Skeletal muscle tissue (tissue), 4 donors: Measurements from ENCODE around the gene HSPB6. TPM values are rescaled to one million over a fixed set of nuclear protein-coding genes. Genes with fewer than 3 reads are reported as not detected.

ENCODE experiments used
- H3K27ac ChIP-seq: one replicate; pipeline ENCODE4 v1.7.0; 2013; ENCODE audit warnings: mild to moderate bottlenecking, low read depth, low read length, inconsistent platforms
- H3K27me3 ChIP-seq, 3 donors: one replicate each; pipeline ENCODE4 v1.7.0; 2013; ENCODE audit warnings: low read length in 3 of 3; ENCODE audit not compliant: control insufficient read depth in 3 of 3, insufficient read depth in 3 of 3
- H3K36me3 ChIP-seq, 3 donors: one replicate each; pipeline ENCODE4 v1.7.0; 2013; ENCODE audit warnings: low read length in 3 of 3; ENCODE audit not compliant: control insufficient read depth in 3 of 3, insufficient read depth in 3 of 3
- H3K4me1 ChIP-seq, 3 donors: one replicate each; pipeline ENCODE4 v1.7.0; 2013; ENCODE audit warnings: low read length in 3 of 3, mild to moderate bottlenecking in 3 of 3; ENCODE audit not compliant: control insufficient read depth in 3 of 3, insufficient read depth in 3 of 3
- H3K4me3 ChIP-seq, 3 donors: one replicate each; pipeline ENCODE4 v1.7.0; 2013; ENCODE audit warnings: low read length in 3 of 3
- H3K9ac ChIP-seq, 3 donors: one replicate each; pipeline ENCODE4 v1.7.0; 2013; ENCODE audit warnings: low read length in 3 of 3, mild to moderate bottlenecking in 3 of 3, moderate library complexity in 2 of 3, low read depth in 1 of 3
- H3K9me3 ChIP-seq, 3 donors: one replicate each; pipeline ENCODE4 v1.7.0; 2013; ENCODE audit warnings: low read length in 3 of 3; ENCODE audit not compliant: control insufficient read depth in 3 of 3
- total RNA-seq: library from RNA; depleted of rRNA; stranded (reverse); fragments of >200 nt; gene quantifications from one replicate; pipeline ENCODE4 v1.2.3, GENCODE V29; 2014
- donor health status: Osteomylitis.

Gene HSPB6
- total RNA-seq, 1 donor from 2014 or later = 52.7 TPM

DNA sequence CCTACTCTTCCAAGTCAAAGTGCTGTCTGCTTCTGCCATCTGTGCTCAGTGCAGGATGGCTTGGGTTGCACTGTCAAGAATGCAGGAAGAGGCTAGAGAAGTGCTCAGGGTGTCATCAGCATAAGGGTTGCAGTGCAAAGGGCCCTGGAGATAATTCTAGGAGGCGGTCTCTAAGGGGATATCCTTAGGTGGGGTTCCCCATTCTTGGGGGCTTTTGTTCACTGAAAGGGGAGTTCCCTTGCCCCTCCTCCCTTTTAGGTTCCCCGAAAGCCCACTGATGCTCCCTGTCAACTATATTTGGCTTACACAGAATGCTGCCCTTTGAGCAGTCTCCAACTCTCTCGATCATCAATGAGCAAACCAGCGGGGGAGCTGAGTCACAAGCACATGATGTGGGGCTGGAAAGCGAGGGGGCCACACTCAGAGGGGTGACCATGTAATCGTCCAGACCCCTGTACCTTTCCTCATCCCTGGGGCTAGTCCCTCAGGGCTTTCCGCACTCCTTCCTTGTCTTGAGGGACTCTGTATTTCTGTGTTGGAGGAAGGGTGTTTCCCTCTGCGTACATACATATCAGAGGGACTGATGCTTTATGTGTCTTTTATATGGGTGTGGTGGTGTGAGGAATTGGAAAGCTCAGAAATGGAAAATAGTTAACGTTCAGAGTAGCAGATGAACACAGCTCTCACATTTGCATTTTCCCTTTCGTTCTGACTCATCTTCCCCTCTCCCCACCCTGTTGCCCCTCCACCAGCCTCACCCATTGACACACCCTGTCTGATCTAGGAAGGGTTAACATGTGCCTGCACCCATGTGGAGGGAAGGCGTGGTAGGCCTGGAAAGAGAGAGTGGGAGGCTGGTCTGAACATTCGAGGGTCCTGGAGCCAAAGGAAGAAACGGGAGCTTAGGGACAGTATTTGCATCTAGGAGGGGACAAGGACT, 45.8 kb downstream of the HSPB6 start:
- Histone ChIP-seq H3K9me3 (no peaks in the 10 kb centered on the region), H3K4me3 (no peak overlapping the region), H3K9ac (no peak overlapping the region), H3K4me1 (peaks cover 8 to 14% (median 9%) of the 10 kb centered on the region in 3 donors), H3K27ac (no peak overlapping the region), H3K36me3 (no peaks in the 10 kb centered on the region), H3K27me3 (peaks cover 0 to 11% (median 0%) of the 10 kb centered on the region in 3 donors)

DNA sequence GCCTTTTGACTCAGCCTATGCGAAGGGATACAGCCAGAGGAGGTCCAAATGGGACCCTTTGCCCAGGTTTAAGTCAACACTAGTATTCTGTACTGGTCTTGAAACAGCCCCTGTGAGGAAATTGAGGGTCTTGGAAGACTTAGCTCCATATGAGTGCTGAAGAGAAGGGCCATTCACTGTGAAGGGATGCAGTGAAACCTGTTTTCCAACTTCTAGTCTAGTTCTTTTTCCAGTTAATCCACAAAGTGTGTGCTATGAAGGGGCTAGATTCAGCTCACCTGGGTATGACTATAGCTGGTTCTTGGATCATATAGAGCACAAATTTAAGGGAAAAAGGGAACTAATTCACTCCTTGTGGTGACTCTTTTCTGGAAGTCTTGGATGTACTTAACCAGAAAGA, 48.4 kb downstream of the HSPB6 start:
- H3K9me3 ChIP-seq = no peaks in the 10 kb centered on the region
- H3K4me1 ChIP-seq = no peaks in the 10 kb centered on the region
- H3K4me3 ChIP-seq = no peak overlapping the region
- H3K27ac ChIP-seq = no peak overlapping the region
- peaks cover 0 to 20% (median 5%) of the 10 kb centered on the region in 3 donors for H3K27me3 ChIP-seq
- H3K36me3 ChIP-seq = no peaks in the 10 kb centered on the region
- H3K9ac ChIP-seq = no peak overlapping the region

Other genes with a start within 250 kb of the HSPB6 start
- gene DMKN, start 243.4 kb downstream of the HSPB6 start, total RNA-seq = not detected
- gene SBSN, start 228.7 kb downstream of the HSPB6 start, total RNA-seq = not detected
- not detected for gene GAPDHS, start 223.6 kb downstream of the HSPB6 start, total RNA-seq
- gene TMEM147, start 211.4 kb downstream of the HSPB6 start, total RNA-seq = 55.3 TPM
- not detected for gene ATP4A, start 193.4 kb downstream of the HSPB6 start, total RNA-seq
- gene PMIS2, start 170.9 kb downstream of the HSPB6 start, total RNA-seq = not detected
- 5.7 TPM for gene HAUS5, start 144.3 kb downstream of the HSPB6 start, total RNA-seq
- 20.9 TPM for gene RBM42, start 128.0 kb downstream of the HSPB6 start, total RNA-seq
- gene ETV2, start 115.3 kb downstream of the HSPB6 start, total RNA-seq = 2.1 TPM
- 368 TPM for gene COX6B1, start 108.7 kb downstream of the HSPB6 start, total RNA-seq
- not detected for gene UPK1A, start 90.5 kb downstream of the HSPB6 start, total RNA-seq
- gene ZBTB32, start 52.5 kb downstream of the HSPB6 start, total RNA-seq = not detected
- gene KMT2B, start 39.0 kb downstream of the HSPB6 start, total RNA-seq = 5.7 TPM
- 3.1 TPM for gene IGFLR1, start 14.6 kb downstream of the HSPB6 start, total RNA-seq
- 3.7 TPM for gene U2AF1L4, start 11.6 kb downstream of the HSPB6 start, total RNA-seq
- 7.8 TPM for gene PSENEN, start 11.4 kb downstream of the HSPB6 start, total RNA-seq
- gene LIN37, start 8.5 kb downstream of the HSPB6 start, total RNA-seq = 3.1 TPM
- gene PROSER3, start 1.1 kb upstream of the HSPB6 start, total RNA-seq = 1.0 TPM
- gene ARHGAP33, start 18.5 kb upstream of the HSPB6 start, total RNA-seq = 1.0 TPM
- not detected for gene PRODH2, start 55.8 kb upstream of the HSPB6 start, total RNA-seq
- gene NPHS1, start 95.5 kb upstream of the HSPB6 start, total RNA-seq = under 0.01 TPM
- not detected for gene KIRREL2, start 99.9 kb upstream of the HSPB6 start, total RNA-seq
- 2.1 TPM for gene APLP1, start 111.5 kb upstream of the HSPB6 start, total RNA-seq
- 3.7 TPM for gene NFKBID, start 143.5 kb upstream of the HSPB6 start, total RNA-seq
- 1.6 TPM for gene HCST, start 145.5 kb upstream of the HSPB6 start, total RNA-seq
- 9.9 TPM for gene TYROBP, start 151.3 kb upstream of the HSPB6 start, total RNA-seq
- 0.52 TPM for gene LRFN3, start 179.3 kb upstream of the HSPB6 start, total RNA-seq
- gene SDHAF1, start 238.2 kb upstream of the HSPB6 start, total RNA-seq = 8.4 TPM